ENCODE data around the gene SLC25A41.
"Not testable (repeated sequence)": the region's sequence is repeated elsewhere in the genome, so short reads cannot be mapped to it uniquely, and the experiment has no call there.

The SLC25A41 gene

GRCh38 chr19:6412061-6412446 lies 21.5 kb downstream of the SLC25A41 start:
- no peak for DNase-seq (ENCODE audit: low read depth)

DNA sequence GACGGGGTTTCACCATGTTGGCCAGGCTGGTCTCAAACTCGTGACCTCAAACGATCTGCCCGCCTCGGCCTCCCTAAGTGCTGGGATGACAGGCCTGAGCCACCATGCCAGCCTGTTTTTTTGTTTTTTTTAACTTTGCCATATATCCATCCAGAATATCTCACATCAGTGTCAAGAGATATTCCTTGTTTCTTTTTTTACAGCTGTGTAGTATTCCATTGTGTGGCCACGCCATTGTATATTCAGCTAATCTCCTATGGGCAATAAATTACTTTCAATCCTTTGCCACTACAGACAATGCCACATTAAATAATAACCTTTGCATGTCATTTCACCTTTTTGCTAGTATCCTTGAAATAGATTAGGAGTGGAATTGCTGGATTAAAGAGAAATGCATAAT lies 24.2 kb downstream of the SLC25A41 start:
- no peak for DNase-seq (ENCODE audit: low read depth)

DNA sequence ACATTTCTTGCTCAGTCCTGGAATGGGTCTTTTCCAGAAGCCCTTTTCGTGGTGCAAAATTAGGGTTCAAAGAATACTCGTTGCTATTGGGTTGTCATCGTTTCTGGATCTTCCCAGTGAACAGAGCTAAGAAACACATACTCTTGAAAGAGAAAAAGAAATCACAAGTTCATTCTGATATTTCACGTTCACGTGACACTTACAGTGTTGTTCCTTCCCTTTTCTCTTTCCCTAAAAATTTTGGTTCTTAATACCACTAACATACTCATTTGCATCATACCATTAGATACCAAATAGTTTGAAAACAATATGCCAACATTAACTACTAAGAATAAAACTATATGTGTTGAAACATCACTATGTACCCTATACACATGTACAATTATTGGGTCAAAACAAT lies 27.2 kb downstream of the SLC25A41 start:
- DNase-seq (ENCODE audit: low read depth): no peak

GRCh38 chr19:6402837-6403608 lies 30.5 kb downstream of the SLC25A41 start:
- DNase-seq (ENCODE audit: low read depth): no peak

DNA sequence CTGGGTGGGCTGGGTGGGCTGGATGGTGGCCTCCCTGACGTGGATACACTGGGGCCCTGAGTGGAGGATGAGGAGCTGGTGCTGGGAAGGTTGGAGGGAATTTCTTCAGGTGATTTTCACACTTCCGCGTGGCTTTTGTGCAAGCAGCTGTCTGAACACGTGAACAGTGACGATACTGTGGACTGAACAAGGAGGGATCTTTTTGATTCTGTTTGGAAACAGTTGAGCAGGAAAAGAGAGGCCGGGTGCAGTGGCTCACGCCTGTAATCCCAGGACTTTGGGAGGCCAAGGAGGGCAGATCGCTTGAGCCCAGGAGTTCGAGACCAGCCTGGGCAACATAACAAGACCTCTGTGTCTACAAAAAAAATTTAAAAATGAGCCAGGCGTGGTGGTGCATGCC lies 31.5 kb downstream of the SLC25A41 start:
- no peak for DNase-seq (ENCODE audit: low read depth)

DNA sequence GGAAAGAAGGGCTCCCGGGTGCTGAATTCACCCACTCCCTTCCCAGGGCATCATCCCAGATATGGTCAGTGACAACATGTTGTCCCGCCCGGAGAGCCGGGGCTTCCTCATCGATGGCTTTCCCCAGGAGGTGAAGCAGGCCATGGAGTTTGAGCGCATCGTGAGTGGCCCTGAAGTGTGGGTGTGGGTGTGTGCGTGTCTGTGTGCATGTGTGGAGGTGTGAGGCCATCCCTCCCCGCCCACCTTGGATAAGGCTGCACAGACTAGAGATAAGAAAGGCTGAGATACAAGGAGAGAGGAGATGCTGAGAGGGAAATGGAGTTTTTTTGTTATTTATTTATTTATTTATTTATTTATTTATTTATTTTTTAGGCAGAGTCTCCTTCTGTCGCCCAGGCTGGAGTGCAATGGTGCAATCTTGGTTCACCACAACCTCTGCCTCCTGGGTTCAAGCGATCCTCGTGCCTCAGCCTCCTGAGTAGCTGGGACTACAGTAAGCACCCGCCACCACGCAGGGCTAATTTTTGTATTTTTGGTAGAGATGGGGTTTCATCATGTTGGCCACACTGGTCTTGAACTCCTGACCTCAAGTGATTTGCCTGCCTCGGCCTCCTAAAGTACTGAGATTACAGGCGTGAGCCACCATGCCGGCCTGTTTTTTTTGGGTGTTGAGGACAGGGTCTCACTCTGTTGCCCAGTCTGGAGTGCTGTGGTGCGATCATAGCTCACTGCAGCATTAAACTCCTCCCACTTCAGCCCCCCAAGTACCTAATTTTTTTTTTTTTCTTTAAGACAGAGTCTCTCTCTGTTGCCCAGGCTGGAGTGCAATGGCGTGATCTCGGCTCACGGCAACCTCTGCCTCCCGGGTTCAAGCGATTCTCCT lies 33.3 kb downstream of the SLC25A41 start:
- DNase-seq (ENCODE audit: low read depth): not testable (repeated sequence)

GRCh38 chr19:6396305-6396704 lies 37.3 kb downstream of the SLC25A41 start:
- no peak for DNase-seq (ENCODE audit: low read depth)

GRCh38 chr19:6394831-6395230 lies 38.7 kb downstream of the SLC25A41 start:
- DNase-seq (ENCODE audit: low read depth): no peak

DNA sequence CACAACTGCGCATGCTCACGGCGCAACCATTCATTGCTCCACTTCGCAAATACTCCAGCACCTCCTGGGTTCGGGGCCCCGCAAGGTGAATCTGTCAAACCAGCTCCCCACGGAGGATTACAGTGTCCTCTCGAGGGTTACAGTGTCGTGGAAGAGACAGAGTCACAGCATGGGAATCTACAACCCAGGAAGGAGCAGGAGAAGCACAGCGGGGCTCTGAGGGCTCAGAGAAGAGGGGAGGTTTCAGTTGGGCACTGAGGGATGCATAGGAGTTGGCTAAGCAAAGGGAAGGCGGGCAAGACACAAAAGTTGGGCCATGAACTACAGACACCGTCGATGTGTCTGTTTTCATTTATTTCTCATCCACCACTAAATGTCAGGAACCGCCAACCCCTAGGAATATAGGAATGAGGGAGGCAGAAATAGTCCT lies 39.6 kb downstream of the SLC25A41 start:
- no peak for DNase-seq (ENCODE audit: low read depth)

GRCh38 chr19:6393074-6393982 lies 40.2 kb downstream of the SLC25A41 start, which contains the start of gene GTF2F1:
TSS of gene GTF2F1 (minus strand) at chr19:6393164. CDS start at chr19:6392995, 169 bp downstream.
- peak; percentile 88 for DNase-seq (ENCODE audit: low read depth)

DNA sequence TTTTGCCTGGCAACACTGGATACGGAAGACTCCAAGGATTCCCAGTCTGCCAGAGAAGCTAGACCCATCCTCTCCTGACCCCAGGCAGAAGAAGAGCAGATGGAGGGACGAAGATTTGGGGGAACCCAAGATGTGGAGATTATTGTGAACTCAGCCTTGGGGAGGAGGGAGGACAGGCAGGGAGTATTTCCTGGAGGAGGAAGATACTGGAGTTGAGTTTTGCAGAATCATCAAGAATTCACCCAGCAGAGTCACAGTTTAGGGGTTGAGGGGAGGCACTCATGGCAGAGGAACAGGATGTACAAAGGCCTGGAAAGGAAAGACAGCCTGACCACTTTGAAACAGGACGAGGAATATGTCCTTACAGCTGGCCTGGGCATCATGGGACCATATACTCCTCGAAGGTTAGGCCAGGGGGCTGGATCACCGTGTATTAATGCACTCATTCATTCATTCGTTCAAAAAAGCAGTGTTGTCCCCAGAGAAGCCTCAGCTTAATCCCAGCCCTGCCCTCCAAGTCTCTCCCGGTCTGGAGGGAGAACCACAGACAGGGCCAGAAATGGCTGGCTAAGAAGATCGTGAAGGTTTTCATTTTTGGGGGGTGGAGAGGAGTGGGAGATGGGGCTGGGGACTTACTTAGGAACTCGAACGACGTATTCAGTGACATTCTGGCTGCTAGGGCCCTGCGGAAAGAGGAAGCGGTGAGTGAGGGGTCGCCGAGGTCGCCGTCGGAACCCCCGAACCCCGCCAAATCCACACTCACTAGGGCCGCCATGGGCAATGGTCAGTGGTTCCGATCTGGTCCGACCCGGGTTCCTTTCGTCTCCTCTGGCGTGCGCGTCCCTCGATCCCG lies 41.1 kb downstream of the SLC25A41 start:
- DNase-seq (ENCODE audit: low read depth): no peak

DNA sequence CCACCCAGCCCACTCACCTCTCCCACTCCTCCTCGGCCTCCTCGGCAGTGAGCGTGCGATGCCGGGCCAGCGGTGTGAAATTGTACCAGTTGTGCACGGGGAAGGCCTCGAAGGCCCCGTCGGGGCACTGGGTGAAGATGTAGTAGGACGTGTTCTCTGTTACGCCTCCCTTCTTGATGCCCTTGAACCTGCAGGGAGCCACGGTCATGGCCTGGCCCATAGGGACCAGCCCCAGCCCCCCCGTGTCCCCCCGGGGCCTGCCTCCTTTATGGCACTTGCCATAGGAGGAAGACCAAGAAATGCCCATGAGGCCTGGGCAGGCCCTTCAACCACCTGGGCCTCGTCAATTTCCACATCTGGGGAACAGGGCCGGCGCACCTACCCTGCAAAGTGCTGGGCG lies 46.2 kb downstream of the SLC25A41 start:
- no peak for DNase-seq (ENCODE audit: low read depth)

DNA sequence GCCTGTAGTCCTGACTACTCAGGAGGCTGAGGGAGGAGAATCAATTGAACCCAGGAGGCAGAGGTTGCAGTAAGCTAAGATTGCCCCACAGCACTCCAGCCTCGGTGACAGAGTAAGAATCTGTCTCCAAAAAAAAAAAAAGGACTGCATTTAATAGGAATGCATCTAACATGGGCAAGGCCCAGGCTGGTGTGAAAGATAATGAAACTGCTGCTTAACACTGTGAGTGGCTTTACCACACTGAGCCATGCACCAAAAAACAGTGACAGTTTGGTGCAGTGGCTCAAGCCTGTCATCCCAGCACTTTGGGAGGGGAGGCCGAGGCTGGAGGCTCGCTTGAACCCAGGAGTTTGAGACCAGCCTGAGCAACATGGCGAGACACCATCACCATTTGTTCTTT lies 49.2 kb downstream of the SLC25A41 start:
- DNase-seq (ENCODE audit: low read depth): no peak

GRCh38 chr19:6383188-6383587 lies 50.4 kb downstream of the SLC25A41 start:
- no peak for DNase-seq (ENCODE audit: low read depth)

DNA sequence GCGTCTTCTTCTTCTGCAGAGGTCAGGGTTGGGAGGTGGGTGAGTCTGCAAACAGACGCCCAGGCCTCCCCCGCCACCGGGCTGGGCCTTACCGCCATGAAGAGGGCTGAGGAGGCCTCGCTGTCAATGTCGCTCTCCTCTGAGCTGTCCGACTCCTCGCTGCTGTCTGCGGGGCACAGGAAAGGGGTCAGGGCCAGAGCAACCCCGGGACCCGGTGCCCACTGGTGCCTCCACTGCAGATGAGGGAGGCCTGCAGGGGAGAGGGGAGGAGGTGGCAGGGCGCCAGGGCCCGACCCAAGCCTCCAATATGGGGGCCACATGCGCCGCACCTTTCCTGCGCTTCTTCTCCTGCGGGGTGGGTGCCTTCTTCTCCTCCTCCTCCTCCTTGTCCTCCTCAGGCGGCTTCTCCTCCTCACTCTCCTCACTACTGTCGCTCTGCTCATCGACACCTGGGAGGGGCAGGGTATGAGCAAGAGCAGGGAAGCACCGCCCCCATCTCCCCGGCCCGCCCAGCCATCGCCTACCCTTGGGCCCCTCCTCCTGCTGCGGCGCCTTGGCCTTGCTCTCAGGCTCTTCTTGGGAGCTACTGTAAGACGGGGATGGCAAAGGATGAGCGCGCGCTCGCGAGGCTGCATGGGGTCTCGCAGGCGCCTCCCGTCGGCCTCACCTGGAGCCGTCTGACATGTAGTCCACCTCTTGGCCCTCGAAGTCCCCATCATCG lies 52.4 kb downstream of the SLC25A41 start:
- DNase-seq (ENCODE audit: low read depth): no peak

- no peak for DNase-seq (ENCODE audit: low read depth)
Measured at GRCh38 chr19:6379744-6380143, 53.8 kb downstream of the SLC25A41 start.

DNA sequence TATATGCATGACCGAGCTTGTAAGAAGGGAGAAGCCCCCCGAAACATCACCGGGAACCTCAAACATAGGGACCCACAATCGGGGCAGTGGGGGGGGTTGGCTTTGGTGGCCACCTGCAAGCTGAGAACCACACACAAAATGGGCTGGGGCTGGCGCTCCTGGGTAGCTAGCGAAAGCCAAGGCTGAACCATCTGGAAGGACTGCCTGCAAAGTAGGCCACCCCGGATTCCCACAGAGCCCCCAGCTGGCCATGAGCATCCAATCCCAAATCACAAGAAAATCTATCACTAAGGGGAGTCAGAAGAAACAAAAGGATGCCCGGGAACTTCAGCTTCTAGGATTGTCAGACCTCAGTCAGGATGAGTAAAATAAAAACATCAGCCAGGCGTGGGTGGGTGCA lies 55.1 kb downstream of the SLC25A41 start:
- no peak for DNase-seq (ENCODE audit: low read depth)

- DNase-seq (ENCODE audit: low read depth): no peak
Measured at GRCh38 chr19:6378041-6378440, 55.5 kb downstream of the SLC25A41 start.

GRCh38 chr19:6376512-6377190 lies 56.9 kb downstream of the SLC25A41 start:
- no peak for DNase-seq (ENCODE audit: low read depth)

Data from stimulated activated CD8-positive, alpha-beta memory T cell treated with anti-CD3 and anti-CD28 coated beads, Interleukin-12 subunit alpha, Interleukin-12 subunit beta, amount 100 ng/mL, for 4 hours (primary cell).